Measurements from ENCODE around the gene GNAQ. TPM values are rescaled to one million over a fixed set of nuclear protein-coding genes. Genes with fewer than 3 reads are reported as not detected.
A peak's percentile ranks its signal among the peaks of the same experiment; 100 is the strongest.

Gene GNAQ
- total RNA-seq, 1 experiment from 2014 or later: 38.2 TPM

DNA sequence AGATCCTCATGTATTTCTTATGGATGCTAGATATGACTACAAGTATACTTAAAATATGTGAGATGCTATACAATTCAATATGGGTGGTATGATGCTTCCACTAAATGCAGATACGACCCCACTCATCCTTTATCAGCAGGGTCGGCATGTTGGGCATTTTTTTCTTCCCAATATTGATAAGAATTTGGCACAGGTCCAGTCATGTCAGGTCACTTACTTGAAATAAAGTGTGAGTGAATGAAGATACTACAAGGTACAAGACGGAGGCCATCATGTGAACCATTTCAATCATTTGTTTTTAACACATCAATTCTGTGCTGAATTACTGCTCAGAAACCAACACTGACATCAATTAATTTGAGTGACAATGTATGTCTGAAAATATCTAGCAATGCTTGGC is 236.6 kb downstream of the GNAQ start:
- TF ChIP-seq, protein P1, sequence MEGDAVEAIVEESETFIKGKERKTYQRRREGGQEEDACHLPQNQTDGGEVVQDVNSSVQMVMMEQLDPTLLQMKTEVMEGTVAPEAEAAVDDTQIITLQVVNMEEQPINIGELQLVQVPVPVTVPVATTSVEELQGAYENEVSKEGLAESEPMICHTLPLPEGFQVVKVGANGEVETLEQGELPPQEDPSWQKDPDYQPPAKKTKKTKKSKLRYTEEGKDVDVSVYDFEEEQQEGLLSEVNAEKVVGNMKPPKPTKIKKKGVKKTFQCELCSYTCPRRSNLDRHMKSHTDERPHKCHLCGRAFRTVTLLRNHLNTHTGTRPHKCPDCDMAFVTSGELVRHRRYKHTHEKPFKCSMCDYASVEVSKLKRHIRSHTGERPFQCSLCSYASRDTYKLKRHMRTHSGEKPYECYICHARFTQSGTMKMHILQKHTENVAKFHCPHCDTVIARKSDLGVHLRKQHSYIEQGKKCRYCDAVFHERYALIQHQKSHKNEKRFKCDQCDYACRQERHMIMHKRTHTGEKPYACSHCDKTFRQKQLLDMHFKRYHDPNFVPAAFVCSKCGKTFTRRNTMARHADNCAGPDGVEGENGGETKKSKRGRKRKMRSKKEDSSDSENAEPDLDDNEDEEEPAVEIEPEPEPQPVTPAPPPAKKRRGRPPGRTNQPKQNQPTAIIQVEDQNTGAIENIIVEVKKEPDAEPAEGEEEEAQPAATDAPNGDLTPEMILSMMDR (IDR thresholded peaks at IDR 0.05; ENCODE audit: unreplicated experiment): no peak
- no peak overlapping the region for H3K27ac Mint-ChIP-seq (ENCODE audit: low read depth, unreplicated experiment)
- POLR2A ChIA-PET: no interaction called here
- DNase-seq (ENCODE audit: unreplicated experiment): no peak
- H3K4me3 Mint-ChIP-seq (ENCODE audit: unreplicated experiment): no peak overlapping the region
- peaks cover 18% of the 10 kb centered on the region for H3K4me1 Mint-ChIP-seq (ENCODE audit: insufficient read depth, unreplicated experiment)
- no TSS peak for BruUV-seq (replicated peaks)
- H3K36me3 Mint-ChIP-seq (ENCODE audit: insufficient read depth, unreplicated experiment): peaks cover 23% of the 10 kb centered on the region
- CTCF ChIA-PET: no interaction called here
- no peaks in the 10 kb centered on the region for H3K27me3 Mint-ChIP-seq (ENCODE audit: insufficient read depth, unreplicated experiment)
- intact Hi-C loops (cut with micrococcal nuclease): loop anchor here (1.0 to 10.0 kb wide), 2 partner anchors 12 to 240 kb away; partner anchors contain the start of gene GNAQ
- H3K9me3 Mint-ChIP-seq (ENCODE audit: unreplicated experiment): no peaks in the 10 kb centered on the region

- POLR2A ChIA-PET: interaction anchor here (0.7 to 1.2 kb wide), 3 partner anchors 13 to 239 kb away, joined by 3 read pairs; no protein-coding TSS in a partner anchor
- intact Hi-C loops (cut with micrococcal nuclease): loop anchor here (1.0 to 10.0 kb wide), 2 partner anchors 13 to 241 kb away; partner anchors contain the start of gene GNAQ
- CTCF ChIA-PET: interaction anchor here (0.6 to 1.2 kb wide), 13 partner anchors 9 to 715 kb away, joined by 3 to 6 read pairs (median 3); no protein-coding TSS in a partner anchor
- Mint-ChIP-seq H3K27ac (ENCODE audit: low read depth, unreplicated experiment) (peak overlapping the region; percentile 86), H3K9me3 (ENCODE audit: unreplicated experiment) (no peaks in the 10 kb centered on the region), H3K4me3 (ENCODE audit: unreplicated experiment) (peak overlapping the region; percentile 24), H3K4me1 (ENCODE audit: insufficient read depth, unreplicated experiment) (peaks cover 18% of the 10 kb centered on the region), H3K27me3 (ENCODE audit: insufficient read depth, unreplicated experiment) (no peaks in the 10 kb centered on the region), H3K36me3 (ENCODE audit: insufficient read depth, unreplicated experiment) (peaks cover 23% of the 10 kb centered on the region)
- peak; percentile 70 for DNase-seq (ENCODE audit: unreplicated experiment)
- no TSS peak for BruUV-seq (replicated peaks)
- TF ChIP-seq, protein P1 (IDR thresholded peaks at IDR 0.05; ENCODE audit: unreplicated experiment): peak; percentile 28
Observed at GRCh38 chr9:77793849-77794248, 237.8 kb downstream of the GNAQ start.

- no peak overlapping the region for H3K27ac Mint-ChIP-seq (ENCODE audit: low read depth, unreplicated experiment)
- ChIA-PET CTCF (interaction anchor here (0.6 to 1.4 kb wide), 3 partner anchors 27 to 332 kb away, joined by 3 to 4 read pairs (median 3); no protein-coding TSS in a partner anchor), POLR2A (interaction anchor here (0.7 to 1.0 kb wide), 2 partner anchors 18 to 355 kb away, joined by 3 read pairs; no protein-coding TSS in a partner anchor)
- no peaks in the 10 kb centered on the region for H3K27me3 Mint-ChIP-seq (ENCODE audit: insufficient read depth, unreplicated experiment)
- TF ChIP-seq, protein P1 (IDR thresholded peaks at IDR 0.05; ENCODE audit: unreplicated experiment): no peak
- H3K9me3 Mint-ChIP-seq (ENCODE audit: unreplicated experiment): no peaks in the 10 kb centered on the region
- intact Hi-C loops (cut with micrococcal nuclease): loop anchor here (10.0 kb wide), 1 partner anchor 245 kb away; the partner anchor contains the start of gene GNAQ
- peaks cover 10% of the 10 kb centered on the region for H3K36me3 Mint-ChIP-seq (ENCODE audit: insufficient read depth, unreplicated experiment)
- DNase-seq (ENCODE audit: unreplicated experiment): no peak
- peaks cover 12% of the 10 kb centered on the region for H3K4me1 Mint-ChIP-seq (ENCODE audit: insufficient read depth, unreplicated experiment)
- BruUV-seq (replicated peaks): no TSS peak
- no peak overlapping the region for H3K4me3 Mint-ChIP-seq (ENCODE audit: unreplicated experiment)
Observed at GRCh38 chr9:77789891-77790290, 241.7 kb downstream of the GNAQ start.

- intact Hi-C loops (cut with micrococcal nuclease): no loop called here
- no peak overlapping the region for H3K4me3 Mint-ChIP-seq (ENCODE audit: unreplicated experiment)
- H3K9me3 Mint-ChIP-seq (ENCODE audit: unreplicated experiment): no peaks in the 10 kb centered on the region
- peaks cover 20% of the 10 kb centered on the region for H3K36me3 Mint-ChIP-seq (ENCODE audit: insufficient read depth, unreplicated experiment)
- H3K27ac Mint-ChIP-seq (ENCODE audit: low read depth, unreplicated experiment): no peak overlapping the region
- no peak for DNase-seq (ENCODE audit: unreplicated experiment)
- ChIA-PET POLR2A (no interaction called here), CTCF (no interaction called here)
- H3K27me3 Mint-ChIP-seq (ENCODE audit: insufficient read depth, unreplicated experiment): no peaks in the 10 kb centered on the region
- H3K4me1 Mint-ChIP-seq (ENCODE audit: insufficient read depth, unreplicated experiment): peaks cover 5% of the 10 kb centered on the region
- no TSS peak for BruUV-seq (replicated peaks)
- TF ChIP-seq, protein P1 (IDR thresholded peaks at IDR 0.05; ENCODE audit: unreplicated experiment): no peak
Observed at GRCh38 chr9:77785341-77785740, 246.3 kb downstream of the GNAQ start.

Measured in MCF 10A (cell line).